ENCODE measurements around the gene CIAO2A.
"Not testable (repeated sequence)": the region's sequence is repeated elsewhere in the genome, so short reads cannot be mapped to it uniquely, and the experiment has no call there.

The CIAO2A gene

DNA sequence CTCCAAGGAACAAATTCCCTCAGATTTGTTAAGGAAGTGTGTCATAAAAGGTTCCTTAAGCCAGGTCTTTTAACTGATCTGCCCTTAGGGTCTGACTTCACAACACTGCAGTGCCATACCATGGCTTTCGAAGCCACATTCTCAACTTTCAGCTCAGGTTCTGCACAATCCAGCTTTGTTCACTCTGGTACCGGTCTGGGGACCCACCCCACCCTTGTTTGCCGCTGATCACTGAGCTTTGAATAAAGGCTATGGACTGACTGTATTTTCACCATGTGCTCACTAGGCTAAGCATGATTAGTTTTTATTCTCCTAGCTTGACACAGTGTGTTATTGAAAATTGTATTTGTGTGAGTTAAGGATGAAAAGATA, 18.0 kb upstream of the CIAO2A start:
- DNase-seq, result no peak

DNA sequence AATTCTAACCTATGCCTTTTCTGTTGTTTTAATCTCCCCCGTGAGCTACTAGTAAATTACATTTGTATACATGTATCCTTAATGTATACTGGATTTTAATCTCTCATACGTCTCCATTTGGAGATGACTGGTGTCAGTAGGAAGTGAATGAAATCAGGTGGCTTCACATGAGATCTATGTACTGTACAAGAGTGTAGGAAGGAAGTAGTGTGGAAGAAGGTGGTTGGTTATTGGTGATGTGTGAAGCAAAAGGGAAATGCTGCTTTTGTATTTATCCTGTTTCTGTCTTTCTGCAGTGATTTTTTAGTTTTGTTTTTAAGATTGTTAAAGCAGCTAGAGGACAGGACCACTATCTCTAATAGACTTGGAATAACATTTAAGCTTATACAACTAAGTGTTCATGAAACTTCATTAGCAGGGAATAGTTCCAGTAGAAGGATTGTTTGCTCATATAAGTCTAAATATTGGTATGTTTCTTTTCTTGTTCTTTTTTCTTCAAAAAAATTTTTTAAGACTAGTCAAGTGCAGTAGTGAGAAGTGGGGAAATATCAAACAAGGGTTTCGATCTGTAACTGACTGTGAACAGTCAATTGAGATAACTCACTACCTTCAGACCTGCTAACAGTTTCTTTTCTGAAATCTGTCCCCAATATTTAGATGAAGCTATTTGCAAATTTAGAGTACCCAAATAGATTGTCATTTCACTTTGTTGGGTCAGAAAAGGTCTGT, 17.5 kb upstream of the CIAO2A start:
- no peak for DNase-seq

DNA sequence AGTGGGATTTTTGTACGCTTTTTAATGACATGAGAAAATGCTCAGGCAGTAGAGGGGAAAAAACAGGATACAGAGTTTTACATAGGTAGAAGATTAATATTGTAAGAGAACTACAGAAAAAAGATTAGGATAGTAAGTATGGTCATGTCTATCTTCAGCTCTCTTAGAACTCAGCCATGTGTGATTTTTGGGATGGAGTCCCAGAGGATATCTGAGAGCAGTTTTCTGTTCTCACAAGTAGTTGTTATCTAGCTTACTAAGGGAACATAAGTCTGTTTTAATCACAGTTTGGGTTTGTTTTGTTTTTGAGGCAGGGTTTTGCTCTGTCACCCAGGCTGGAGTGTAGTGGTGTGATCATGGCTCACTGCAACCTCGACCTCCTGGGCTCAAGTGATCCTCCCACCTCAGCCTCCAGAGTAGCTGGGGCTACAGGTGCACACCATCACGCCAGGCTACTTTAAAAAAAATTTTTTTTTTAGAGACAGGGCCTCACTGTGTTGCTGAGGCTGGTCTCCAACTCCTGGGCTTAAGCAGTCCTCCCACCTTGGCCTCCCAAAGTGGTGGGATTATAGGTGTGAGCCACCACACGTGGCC, 16.6 kb upstream of the CIAO2A start:
- not testable (repeated sequence) for DNase-seq

DNA sequence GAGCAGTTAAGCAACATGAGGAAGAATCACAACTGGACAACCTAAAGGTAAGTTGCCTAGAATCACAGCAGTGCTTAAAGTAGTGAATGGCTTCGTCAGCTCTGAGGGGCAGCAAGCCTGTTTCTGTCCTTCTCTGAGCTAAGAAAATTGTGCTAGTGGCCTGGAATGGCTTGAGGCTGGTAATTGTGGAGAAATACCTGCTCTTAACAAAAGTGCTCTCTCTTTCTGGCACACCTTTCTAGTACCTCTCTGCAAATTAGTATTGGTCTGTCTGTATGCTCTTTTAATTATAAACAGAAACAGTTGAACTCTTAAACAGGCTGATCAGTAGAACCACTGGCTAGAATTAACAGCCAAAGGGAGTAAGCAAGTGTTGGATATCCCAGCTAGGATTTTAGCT, 13.7 kb upstream of the CIAO2A start:
- DNase-seq, result no peak

DNA sequence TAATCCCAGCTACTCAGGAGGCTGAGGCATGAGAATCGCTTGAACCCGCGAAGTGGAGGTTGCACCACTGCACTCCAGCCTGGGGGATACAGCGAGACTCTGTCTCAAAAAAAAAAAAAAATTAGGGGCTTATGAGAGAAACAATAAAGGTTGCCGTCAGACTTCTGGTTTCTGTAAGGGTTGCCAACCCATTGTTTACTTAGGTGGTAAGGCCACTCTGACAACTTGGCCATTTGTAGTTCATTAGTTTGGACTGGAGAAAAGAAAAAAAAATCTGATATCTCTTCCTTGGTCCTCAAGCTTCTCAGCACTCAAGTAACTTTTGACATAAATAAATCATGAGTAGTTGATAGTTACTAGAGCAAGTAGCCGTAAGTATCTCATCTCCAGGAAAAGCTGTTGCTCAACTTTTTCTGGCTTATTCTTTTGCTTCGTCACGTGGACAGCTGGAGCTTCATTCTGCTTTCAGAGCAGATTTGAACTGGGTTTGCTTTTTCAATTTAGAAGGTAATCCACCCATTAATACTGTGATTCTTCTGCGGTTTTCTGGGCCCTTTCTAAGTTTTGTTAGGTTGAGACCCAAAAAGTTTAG, 11.6 kb upstream of the CIAO2A start:
- no peak for DNase-seq

DNA sequence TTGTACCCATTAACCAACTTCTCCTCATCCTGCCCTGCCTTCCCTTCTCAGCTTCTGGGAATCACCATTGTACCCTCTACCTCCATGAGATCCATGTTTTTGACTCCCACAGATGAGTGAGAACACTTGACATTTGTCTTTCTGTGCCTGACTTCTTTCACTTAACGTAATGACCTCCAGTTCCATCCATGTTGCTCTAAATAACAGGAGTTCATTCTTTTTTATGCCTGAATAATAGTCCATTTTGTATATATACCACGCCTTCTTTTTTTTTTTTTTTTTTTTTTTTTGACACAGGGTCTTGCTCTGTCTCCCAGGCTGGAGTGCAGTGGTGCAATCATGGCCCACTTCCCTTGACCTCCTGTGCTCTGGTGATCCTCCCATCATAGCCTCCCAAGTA, 8.9 kb upstream of the CIAO2A start:
- DNase-seq, result no peak

DNA sequence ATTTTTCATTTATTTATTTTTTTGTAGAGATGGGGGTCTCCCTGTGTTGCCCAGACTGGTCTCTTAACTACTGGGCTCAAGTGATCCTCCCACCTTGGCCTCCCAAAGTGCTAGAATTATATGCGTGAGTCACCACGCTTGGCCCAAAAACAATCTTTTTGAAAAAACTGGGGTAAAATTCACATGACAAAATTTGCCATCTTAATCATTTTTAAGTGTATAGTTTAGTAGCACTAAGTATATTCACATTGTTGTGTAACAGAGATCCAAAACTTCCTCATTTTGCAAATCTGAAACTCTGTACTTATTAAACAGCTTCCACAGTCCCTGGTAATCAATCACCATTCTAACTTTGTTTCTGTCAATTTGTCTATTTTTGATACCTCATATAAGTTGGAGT, 7.3 kb upstream of the CIAO2A start:
- no peak for DNase-seq

DNA sequence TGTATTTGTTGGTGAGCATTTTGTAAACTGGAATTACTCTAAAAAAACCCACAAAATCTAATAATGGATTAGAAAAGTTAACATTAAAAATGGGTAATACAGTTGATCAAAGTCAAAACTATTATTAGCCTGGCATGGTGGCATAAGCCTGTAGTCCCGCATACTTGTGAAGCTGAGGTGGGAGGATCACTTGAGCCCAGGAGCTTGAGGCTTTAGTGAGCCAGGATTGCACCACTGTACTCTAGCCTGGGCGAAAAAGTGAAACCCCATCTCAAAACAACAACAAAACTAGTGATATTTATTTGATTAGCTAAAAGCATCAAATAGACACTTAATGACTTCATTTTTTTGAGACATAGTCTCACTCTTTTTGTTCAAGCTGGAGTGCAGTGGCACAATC, 5.7 kb upstream of the CIAO2A start:
- DNase-seq, result no peak

DNA sequence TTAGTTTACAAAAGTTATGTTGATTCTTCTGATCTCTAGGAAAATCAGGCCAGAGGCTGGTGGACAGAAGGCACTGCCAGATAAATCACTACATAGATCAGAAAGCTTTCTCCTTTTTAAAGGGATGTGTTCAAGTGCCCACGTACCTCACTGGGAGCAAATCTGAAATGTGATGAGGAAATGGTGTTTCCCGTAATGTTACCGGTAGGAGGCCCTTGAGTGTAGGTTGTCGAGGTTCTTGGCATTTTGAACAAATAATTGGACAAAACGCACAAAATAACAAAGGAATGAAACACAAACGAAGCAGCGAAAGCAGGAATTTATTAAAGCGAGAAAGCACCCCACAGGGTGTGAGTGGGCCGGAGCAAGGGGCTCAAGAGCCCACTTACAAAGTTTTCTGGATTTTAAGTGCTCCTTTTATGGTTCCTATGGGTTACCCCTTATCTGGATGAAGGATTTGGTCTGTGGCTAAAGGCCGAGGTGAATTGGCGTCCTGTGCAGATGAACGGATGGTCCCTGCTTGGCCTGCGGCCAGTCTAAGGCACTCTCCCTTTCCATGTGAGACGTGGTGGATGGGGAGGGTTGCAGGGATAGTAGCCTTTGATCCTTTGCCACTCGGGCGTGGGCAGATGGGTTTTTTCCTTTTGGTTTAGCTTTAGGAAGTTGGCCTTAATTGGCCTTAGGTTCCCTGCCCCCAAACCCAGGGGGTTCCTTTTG, 3.2 kb upstream of the CIAO2A start:
- DNase-seq, result no peak

DNA sequence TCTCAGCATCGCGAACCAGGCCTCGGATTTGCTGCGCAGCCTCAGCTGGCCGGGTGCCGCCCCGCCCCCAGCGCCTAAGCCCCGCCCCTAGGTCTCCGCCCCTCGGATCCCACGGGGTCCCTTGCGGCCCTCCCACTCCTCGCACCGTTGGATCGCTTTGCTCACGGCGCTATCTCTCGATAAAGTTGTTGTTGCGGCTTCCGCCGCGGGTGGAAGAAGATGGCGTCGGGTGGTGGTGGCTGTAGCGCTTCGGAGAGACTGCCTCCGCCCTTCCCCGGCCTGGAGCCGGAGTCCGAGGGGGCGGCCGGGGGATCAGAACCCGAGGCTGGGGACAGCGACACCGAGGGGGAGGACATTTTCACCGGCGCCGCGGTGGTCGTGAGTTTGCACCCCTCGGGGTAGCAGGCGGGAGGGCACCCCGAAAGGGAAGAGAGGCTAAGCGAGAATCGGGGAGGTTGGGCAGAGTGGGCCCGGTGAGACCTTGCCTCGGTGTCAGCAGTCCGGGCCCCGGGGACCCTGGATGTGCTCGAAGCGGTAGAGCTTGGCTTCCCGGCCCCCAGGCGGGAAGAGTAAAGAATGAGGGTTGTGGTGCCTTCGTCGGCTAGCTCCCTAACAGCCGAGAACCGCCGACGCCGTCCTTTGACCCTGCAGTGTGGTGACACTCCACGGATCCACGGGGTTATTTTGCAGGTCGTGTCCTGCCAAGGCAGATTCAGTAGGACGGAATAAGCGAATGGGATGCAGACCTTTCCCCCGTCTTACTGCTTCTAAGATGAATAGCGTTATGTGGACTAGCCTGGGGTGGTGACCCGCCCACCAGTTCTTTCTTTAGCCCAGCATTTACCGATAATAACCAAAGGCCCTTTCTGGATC, 2.4 kb upstream of the CIAO2A start, which contains the start of gene SNX1:
SNX1 (plus strand) TSS at position 188 of the 873 bp plus-strand sequence; CDS start at position 220, 32 bp downstream.
- peak; percentile 74 to 83 for DNase-seq

DNA sequence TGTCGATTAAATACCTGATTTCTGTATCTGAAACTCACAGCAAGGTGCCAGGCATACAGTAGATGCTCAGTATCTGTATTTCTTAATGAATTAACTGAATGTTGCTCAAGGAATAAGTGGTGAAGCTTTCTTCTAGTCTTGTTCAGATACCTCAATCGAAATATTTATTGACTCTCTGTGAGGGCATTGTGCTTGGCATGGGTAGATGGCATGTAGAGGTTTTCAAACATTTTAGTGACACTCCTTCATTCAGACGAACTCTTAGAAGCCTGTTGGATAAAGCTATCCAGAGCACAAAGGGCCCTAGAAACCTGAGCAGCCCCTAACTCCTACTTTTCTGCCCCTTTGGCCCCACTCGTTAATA, 1.8 kb upstream of the CIAO2A start:
- DNase-seq, result no peak

DNA sequence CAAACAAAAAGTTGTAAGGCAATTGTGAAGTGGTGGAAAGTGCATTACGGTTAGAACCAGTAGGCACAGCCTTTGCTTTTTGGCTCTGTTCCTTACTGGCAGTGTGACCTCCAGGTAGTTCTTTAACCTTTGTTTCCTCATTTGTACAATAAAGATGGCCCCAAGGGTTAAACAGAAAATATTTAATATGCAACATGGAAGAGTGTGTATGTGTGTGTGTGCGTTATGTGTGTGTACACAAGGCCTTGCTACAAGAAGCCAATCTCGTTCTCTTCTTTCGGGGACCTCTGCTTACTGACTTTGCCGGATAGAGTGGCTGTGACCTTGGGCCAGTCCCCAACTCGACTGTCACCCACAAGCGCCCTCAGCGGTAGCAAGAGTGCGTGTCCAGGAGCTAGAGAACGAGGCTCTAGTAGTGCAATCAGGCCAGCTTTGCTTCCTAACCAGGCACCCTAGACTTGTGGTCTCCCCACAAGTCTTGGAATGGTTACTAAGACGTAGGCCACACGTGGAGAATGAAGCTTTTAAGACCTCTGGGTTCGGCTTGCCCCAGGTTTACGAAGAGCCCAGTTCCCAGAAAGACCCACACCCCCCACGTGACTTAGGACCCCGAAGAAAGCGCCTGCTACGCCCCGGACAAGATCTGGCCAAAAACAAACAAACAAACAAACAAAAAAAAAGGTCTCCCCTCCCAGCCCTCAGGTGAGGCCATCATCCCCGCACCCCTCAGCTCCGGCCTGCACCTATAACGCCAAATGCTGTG, 593 bp downstream of the CIAO2A start:
- DNase-seq, result peak in 1 of 2 experiments; percentile 2

DNA sequence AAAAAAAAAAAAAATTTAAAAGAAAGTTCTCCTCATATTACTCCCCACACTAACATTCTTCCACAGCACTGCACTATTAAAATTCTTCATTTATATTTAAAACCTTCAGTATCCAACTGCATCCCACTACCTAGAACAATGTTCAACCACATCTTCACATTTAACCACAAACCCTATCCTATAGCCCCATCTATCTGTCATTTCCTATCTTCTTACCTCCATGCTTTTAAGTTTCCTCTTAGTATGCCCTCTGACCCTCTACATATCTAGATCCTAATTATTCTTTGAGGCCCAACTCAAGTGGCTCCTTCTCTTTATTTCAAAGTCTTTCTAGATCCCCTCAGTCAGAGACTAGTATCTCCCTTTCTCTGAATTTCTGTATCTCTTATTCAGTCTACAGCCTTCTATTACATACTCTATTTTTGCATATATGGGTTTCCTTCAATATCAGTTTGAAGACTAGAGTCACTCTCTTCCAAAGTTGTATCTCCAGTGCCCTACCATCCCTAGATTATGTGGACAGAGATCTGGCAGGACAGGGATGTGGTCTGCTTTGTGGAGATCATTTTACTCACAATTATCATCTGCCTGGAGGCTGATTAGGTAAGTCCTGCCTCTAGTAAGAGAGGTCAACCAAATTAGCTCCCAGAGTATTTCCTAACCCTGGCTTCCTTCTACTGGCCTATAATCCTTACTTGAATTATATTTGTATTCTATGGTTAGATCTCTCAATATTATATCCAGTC, 1.4 kb downstream of the CIAO2A start:
- no peak for DNase-seq

DNA sequence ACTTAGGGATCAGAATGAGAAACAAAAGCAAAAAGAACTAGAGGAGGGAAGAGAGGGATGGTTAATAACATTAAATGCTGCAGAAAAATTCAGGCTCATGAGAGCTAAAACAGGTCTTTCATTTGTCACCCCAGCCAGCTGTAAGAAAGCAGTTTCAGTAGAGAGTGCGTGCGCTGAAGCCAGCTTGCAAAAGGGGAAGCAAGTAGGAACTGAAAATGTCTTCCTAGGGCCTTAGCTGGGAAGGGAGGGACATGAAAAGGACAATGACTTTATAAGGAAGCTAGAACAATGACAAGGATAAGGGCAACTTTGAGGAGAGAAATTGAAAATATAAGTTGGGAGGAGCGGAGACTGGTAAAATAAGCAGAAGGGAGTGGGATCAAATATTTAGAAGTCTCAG, 3.1 kb downstream of the CIAO2A start:
- no peak for DNase-seq

DNA sequence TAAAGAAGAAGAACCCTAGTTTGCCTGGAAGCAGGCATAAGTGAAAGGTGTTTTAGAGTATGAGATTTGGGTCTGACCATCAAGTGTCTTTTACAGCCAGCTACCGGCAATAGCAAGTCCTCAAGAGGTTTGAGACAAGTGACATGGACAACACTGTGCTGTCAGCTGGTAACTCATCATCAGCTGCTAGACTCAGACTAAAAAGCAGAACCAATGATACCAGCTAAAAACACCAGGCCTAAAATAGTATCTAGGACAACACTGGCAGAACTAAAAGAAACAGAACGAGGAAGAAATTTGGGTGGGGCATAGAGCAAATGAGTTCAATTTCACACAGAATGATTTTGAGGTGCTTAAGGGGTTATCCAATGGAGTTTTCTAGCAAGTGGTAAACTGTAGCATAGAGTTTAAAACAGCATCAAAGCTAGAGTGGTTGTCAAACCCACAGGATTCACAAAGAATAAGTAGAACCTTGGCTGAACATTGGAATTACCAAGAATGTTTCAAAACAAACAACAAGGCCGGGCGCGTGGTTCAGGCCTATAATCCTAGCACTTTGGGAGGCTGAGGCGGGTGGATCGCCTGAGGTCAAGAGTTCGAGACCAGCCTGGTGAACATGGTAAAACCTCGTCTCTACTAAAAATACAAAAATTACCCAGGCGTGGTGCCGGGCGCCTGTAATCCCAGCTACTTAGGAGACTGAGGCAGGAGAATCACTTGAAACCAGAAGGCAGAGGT, 3.9 kb downstream of the CIAO2A start:
- no peak for DNase-seq

DNA sequence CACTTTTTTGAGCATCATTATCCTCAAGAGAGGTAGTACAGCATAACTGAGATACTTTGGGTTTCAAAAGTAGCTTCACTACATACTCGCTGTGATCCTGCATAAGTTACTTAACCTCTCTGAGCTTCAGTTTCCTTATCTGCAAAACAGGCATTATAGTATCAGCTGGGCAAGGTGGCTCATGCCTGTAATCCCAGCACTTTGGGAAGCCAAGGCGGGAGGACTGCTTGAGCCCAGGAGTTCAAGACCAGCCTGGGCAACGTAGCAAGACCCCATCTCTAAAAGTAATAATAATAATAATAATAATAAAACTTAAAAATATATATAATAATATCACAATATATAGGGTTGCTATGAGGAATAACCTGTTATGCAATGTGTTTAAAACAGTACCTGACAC, 10.9 kb downstream of the CIAO2A start:
- DNase-seq, result no peak

DNA sequence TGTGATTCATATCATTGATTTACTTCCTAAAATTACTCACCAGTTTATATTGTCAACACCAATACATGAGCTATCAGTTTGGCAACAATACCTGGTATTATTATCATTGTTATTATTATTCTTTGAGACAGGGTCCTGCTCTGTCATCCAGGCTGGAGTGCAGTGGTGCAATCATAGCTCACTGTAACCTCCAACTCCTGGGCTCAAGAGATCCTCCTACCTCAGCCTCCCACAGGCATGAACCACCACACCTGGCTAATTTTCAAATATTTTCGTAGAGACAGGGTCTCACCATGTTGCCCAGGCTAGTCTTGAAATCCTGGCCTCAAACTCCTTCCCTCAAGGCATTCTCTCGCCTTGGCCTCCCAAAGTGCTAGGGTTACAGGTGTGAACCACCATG, 20.1 kb downstream of the CIAO2A start:
- not testable (repeated sequence) for DNase-seq

DNA sequence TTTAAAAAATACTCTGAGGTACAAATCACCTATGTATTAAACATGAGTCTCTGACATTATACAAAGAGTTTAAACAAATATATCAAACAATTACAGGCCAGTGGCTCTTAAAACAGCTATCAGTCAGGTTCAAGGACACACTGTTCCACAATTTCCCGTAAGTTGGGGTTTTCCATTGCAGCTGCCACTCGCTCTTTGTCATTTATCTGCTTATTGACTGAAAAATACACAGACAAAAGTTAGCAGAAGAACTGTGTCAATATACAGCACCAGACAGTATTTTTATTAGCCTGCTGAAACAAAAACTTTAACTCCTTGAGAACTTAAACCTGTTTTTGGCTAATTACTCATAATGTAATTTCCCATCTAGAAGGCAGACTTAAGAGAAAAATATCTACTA, 20.8 kb downstream of the CIAO2A start:
- no peak for DNase-seq

DNA sequence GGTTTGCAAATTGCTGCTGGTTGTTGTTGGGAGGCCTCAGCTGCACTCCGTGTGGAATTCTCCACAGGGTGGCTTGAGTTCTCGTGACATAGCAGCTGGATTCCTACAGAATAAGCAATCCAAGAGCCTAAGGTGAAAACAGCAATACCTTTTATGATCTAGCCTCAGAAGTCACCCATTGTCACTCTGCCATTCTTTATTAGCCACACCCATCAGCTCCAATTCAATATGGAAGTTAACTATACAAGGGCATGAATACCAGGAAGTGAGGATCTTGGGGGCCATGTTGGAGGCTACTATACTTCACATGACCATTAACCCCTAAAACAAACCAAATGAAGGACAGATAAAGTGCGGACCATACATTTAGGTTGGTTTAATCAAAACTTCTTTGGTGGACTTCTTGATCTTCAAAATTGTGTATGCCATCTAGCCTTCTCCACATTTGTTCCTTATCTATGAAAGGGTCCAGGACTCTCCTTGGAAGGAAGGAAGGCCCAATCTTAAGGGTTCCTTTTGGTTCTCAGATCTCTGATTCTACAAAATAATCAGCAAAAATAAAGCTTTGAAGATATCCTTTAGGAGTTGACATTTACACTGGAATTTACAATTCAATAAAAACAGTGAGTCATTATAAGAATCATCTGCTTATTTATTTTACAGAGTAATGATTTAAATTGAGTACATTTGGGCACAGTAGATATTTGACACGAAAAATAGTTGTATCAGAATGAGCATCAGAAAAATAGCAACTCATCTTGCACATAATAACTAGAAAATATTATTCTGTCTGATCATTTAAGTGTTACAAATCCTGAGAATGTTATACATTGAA, 21.5 kb downstream of the CIAO2A start:
- no peak for DNase-seq
